Naive B cell (primary cell): ENCODE measurements around the gene SNRK. TPM values are rescaled to one million over a fixed set of nuclear protein-coding genes. Genes with fewer than 3 reads are reported as not detected.

ENCODE experiments used
- polyA plus RNA-seq, 6 donors: library from polyadenylated mRNA; unstranded; fragments of 300-500 nt; fragmentation: Illumina TruSeq; gene quantifications; one replicate each; pipeline ENCODE4 v1.2.3, GENCODE V29; 2021; ENCODE audit warnings: low read depth in 6 of 6

Gene SNRK
- polyA plus RNA-seq, 6 donors from 2014 or later = 14.3 to 52.3 (median 38.0) TPM

Other genes with a start within 250 kb of the SNRK start
- 1 to 10 TPM in 5 of 6 donors, not detected in 1; 2.9 to 7.4 (median 6.1) TPM for gene POMGNT2, start 180.5 kb upstream of the SNRK start, polyA plus RNA-seq